ENCODE data around the gene NR3C2. TPM values are rescaled to one million over a fixed set of nuclear protein-coding genes. Genes with fewer than 3 reads are reported as not detected.

Gene NR3C2
- total and polyA plus RNA-seq, 2 of the 4 experiments (the other 2 are of a cell fraction), result 1.1 to 2.3 TPM

DNA sequence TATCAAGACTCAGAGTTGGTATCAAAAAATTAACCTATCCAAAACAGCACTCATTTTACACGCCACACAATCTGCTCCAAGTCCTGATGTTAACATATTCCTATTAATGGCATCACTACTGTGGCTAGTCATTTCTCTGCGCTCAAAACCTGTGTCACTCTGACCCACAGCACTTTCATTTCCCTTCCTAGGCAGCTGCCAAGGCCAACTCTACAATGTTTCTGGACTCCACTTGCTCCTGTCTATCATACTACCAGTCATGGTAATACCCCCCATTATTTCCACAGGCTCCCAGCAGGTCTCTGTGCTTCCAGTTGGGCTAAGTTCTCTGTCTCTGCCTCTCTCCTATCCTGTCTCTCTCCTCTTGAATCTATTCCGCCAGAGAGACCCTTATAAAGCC is 323.6 kb downstream of the NR3C2 start:
- no peak overlapping the region for H3K4me2 ChIP-seq (ENCODE audit: low read depth, low read length)
- H2AFZ ChIP-seq (replicated peaks; ENCODE audit: low read length, poor library complexity), result no peak overlapping the region
- no peak for TF ChIP-seq CTCF (conservative IDR thresholded peaks at IDR 0.05; ENCODE audit: low read depth, low read length)
- no peak for TF ChIP-seq MAZ (IDR thresholded peaks at IDR 0.05; ENCODE audit: borderline replicate concordance, low read depth, low read length)
- no peak for TF ChIP-seq CEBPB (IDR thresholded peaks at IDR 0.05; ENCODE audit: low read depth, low read length)
- no peak for TF ChIP-seq POLR2A (IDR thresholded peaks at IDR 0.05; ENCODE audit: low read depth, low read length)
- TF ChIP-seq, protein P1, sequence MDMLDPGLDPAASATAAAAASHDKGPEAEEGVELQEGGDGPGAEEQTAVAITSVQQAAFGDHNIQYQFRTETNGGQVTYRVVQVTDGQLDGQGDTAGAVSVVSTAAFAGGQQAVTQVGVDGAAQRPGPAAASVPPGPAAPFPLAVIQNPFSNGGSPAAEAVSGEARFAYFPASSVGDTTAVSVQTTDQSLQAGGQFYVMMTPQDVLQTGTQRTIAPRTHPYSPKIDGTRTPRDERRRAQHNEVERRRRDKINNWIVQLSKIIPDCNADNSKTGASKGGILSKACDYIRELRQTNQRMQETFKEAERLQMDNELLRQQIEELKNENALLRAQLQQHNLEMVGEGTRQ (IDR thresholded peaks at IDR 0.05; ENCODE audit: low read depth, low read length), result no peak
- TF ChIP-seq BHLHE40 (IDR thresholded peaks at IDR 0.05; ENCODE audit: low read depth, low read length), result no peak
- no peak for TF ChIP-seq RFX5 (IDR thresholded peaks at IDR 0.05; ENCODE audit: low read depth, low read length)
- TF ChIP-seq RCOR1 (IDR thresholded peaks at IDR 0.05; ENCODE audit: insufficient replicate concordance, low read length), result no peak
- TF ChIP-seq MXI1 (IDR thresholded peaks at IDR 0.05; ENCODE audit: borderline replicate concordance, low read depth, low read length), result no peak
- H3K14ac ChIP-seq (replicated peaks; ENCODE audit: low read depth, low read length), result no peak overlapping the region
- no peak overlapping the region for H4K8ac ChIP-seq (ENCODE audit: low read depth in 2 of 2, low read length in 2 of 2)
- H3K27me3 ChIP-seq (ENCODE audit: control insufficient read depth, insufficient read depth, low read length), result no peaks in the 10 kb centered on the region; the same call in 1 of the 2 replicates
- no peak overlapping the region for H3K9ac ChIP-seq (ENCODE audit: low read depth, low read length)
- no peak overlapping the region for H3K23ac ChIP-seq (ENCODE audit: low read depth, low read length)
- no peak overlapping the region for H4K91ac ChIP-seq (ENCODE audit: insufficient read depth, low read depth, low read length)
- no peak overlapping the region for H3K27ac ChIP-seq (ENCODE audit: insufficient read depth, low read length)
- H3K4me1 ChIP-seq (ENCODE audit: control insufficient read depth, insufficient read depth, low read length), result no peaks in the 10 kb centered on the region
- in situ Hi-C loops (cut with MboI; ENCODE audit: low sequenced_read_pairs) (no loop called here), intact Hi-C loops (cut with micrococcal nuclease) (no loop called here), dilution Hi-C loops (cut with HindIII; ENCODE audit: low sequenced_read_pairs, unreplicated experiment) (no loop called here)
- no peak overlapping the region for H2BK5ac ChIP-seq (ENCODE audit: low read depth, low read length, poor library complexity, severe bottlenecking)
- no peaks in the 10 kb centered on the region for H4K20me1 ChIP-seq (ENCODE audit: insufficient read depth, low read length)
- H3K9me1 ChIP-seq (ENCODE audit: insufficient read depth, low read length), result no peaks in the 10 kb centered on the region
- H2AK9ac ChIP-seq (replicated peaks; ENCODE audit: low read depth, low read length, poor library complexity), result no peak overlapping the region
- DNase-seq (no peak), ATAC-seq (ENCODE audit: low read depth) (no peak)
- H3K56ac ChIP-seq (ENCODE audit: extremely low read depth, insufficient read depth, low read length), result no peak overlapping the region
- H2BK20ac ChIP-seq (ENCODE audit: low read depth, low read length), result no peak overlapping the region
- 69% methylated on average over 3 of the region's 3 CpGs; no CpG with 5 or more reads in 1 of the 2 experiments for WGBS, 2 experiments (ENCODE audit: extremely low coverage in 2 of 2, insufficient read length in 1 of 2)
- H2BK15ac ChIP-seq (ENCODE audit: low read depth, low read length), result no peak overlapping the region
- H3K4ac ChIP-seq (ENCODE audit: low read depth, low read length), result no peak overlapping the region
- POLR2A ChIA-PET (ENCODE audit: unreplicated experiment), result no interaction called here
- no TSS peak for BruUV-seq (replicated peaks)
- H2AK5ac ChIP-seq (ENCODE audit: low read depth, low read length), result no peak overlapping the region
- no peak overlapping the region for H3K4me3 ChIP-seq (ENCODE audit: insufficient read depth, low read depth, low read length)
- no peak overlapping the region for H4K5ac ChIP-seq (ENCODE audit: low read depth, low read length)
- H3K79me1 ChIP-seq (ENCODE audit: low read depth in 1 of 2, low read length in 2 of 2), result no peaks in the 10 kb centered on the region
- CTCF ChIA-PET, result no interaction called here
- H3K18ac ChIP-seq (ENCODE audit: low read depth, low read length), result no peak overlapping the region
- H3K36me3 ChIP-seq (ENCODE audit: control insufficient read depth, insufficient read depth, low read length), result no peaks in the 10 kb centered on the region
- H2BK120ac ChIP-seq (ENCODE audit: low read depth, low read length), result no peak overlapping the region
- H3K9me3 ChIP-seq (ENCODE audit: control insufficient read depth, insufficient read depth, low read length), result no peaks in the 10 kb centered on the region

All from IMR-90 (cell line).